Naive thymus-derived CD4-positive, alpha-beta T cell (primary cell): ENCODE results near the gene TBX6. TPM values are rescaled to one million over a fixed set of nuclear protein-coding genes. Genes with fewer than 3 reads are reported as not detected.

Source experiments
- ATAC-seq: fragments of 150-1000 bp; cut with Tn5 transposase; 2 replicates; pipeline ENCODE4 v1.10.0; 2021; ENCODE audit warnings: mild to moderate bottlenecking, moderate library complexity
- CTCF ChIA-PET: fragments of 350-600 bp; sonication (Branson Sonifier 250); formaldehyde crosslinking; loops from one replicate; lab custom pipeline; 2021; ENCODE audit warnings: antibody characterized with exemption; lab: Charles Lee
- POLR2A ChIA-PET: fragments of 350-600 bp; sonication (Branson Sonifier 250); formaldehyde crosslinking; loops from one replicate; lab custom pipeline; 2021; ENCODE audit warnings: antibody characterized with exemption, inconsistent platforms; lab: Charles Lee
- DNase-seq, 9 donors: peaks; one replicate each; pipeline versions ENCODE4 v3.0.0 to v3.0.0-alpha.2; 2020 to 2022; ENCODE audit warnings: mixed read lengths in 1 of 9
- H3K27ac ChIP-seq: one replicate; pipeline ENCODE4 v1.7.0; 2013; ENCODE audit warnings: mild to moderate bottlenecking, low read depth, low read length, moderate library complexity
- H3K27me3 ChIP-seq, 2 donors: one replicate each; pipeline ENCODE4 v1.7.0; 2013; ENCODE audit warnings: low read length in 2 of 2, mild to moderate bottlenecking in 2 of 2, moderate library complexity in 2 of 2; ENCODE audit not compliant: control insufficient read depth in 2 of 2, insufficient read depth in 2 of 2
- H3K36me3 ChIP-seq, 3 experiments: 1 replicate in 2 of 3; 2 replicates in 1 of 3; pipeline ENCODE4 v1.7.0; 2013; ENCODE audit warnings: low read length in 3 of 3, mild to moderate bottlenecking in 3 of 3, moderate library complexity in 1 of 3; ENCODE audit not compliant: insufficient read depth in 3 of 3, control insufficient read depth in 2 of 3
- H3K4me1 ChIP-seq, 2 donors: one replicate each; pipeline ENCODE4 v1.7.0; 2013; ENCODE audit warnings: low read length in 2 of 2, mild to moderate bottlenecking in 2 of 2, moderate library complexity in 1 of 2; ENCODE audit not compliant: control insufficient read depth in 2 of 2, insufficient read depth in 2 of 2
- H3K4me3 ChIP-seq: 2 replicates; pipeline ENCODE4 v1.7.0; 2013; ENCODE audit warnings: mild to moderate bottlenecking, low read length
- H3K9me3 ChIP-seq, 3 experiments: 1 replicate in 2 of 3; 2 replicates in 1 of 3; pipeline ENCODE4 v1.7.0; 2013; ENCODE audit warnings: low read length in 3 of 3; ENCODE audit not compliant: control insufficient read depth in 2 of 3
- H3K27ac Mint-ChIP-seq, 9 donors: one replicate each; pipeline ENCODE4 v1.8.0; 2020 to 2022; ENCODE audit warnings: mixed read lengths in 9 of 9, mild to moderate bottlenecking in 8 of 9, moderate library complexity in 5 of 9, inconsistent platforms in 2 of 9
- H3K27me3 Mint-ChIP-seq, 5 donors: one replicate each; pipeline ENCODE4 v1.8.0; 2021 to 2022; ENCODE audit warnings: mixed read lengths in 5 of 5, mild to moderate bottlenecking in 1 of 5
- H3K36me3 Mint-ChIP-seq, 5 donors: one replicate each; pipeline ENCODE4 v1.8.0; 2020 to 2022; ENCODE audit warnings: mixed read lengths in 5 of 5, mild to moderate bottlenecking in 3 of 5, inconsistent platforms in 1 of 5
- H3K4me1 Mint-ChIP-seq, 7 donors: one replicate each; pipeline ENCODE4 v1.8.0; 2020 to 2022; ENCODE audit warnings: mixed read lengths in 7 of 7, mild to moderate bottlenecking in 3 of 7, inconsistent platforms in 1 of 7
- H3K4me3 Mint-ChIP-seq, 10 donors: one replicate each; pipeline ENCODE4 v1.8.0; 2020 to 2022; ENCODE audit warnings: mild to moderate bottlenecking in 10 of 10, mixed read lengths in 10 of 10, moderate library complexity in 6 of 10, inconsistent platforms in 2 of 10
- H3K9me3 Mint-ChIP-seq, 11 donors: one replicate each; pipeline ENCODE4 v1.8.0; 2020 to 2022; ENCODE audit warnings: mixed read lengths in 11 of 11, mild to moderate bottlenecking in 4 of 11, inconsistent platforms in 1 of 11, moderate library complexity in 1 of 11
- intact Hi-C, 2 donors: fragments of 100-400 bp; cut with micrococcal nuclease; formaldehyde crosslinking; loops; one replicate each; pipeline ENCODE4 v1.15.1; 2023
- polyA plus RNA-seq, 2 donors: library from polyadenylated mRNA; unstranded; fragments of 300-500 nt; fragmentation: Illumina TruSeq; gene quantifications; one replicate each; pipeline ENCODE4 v1.2.3, GENCODE V29; 2021
- total RNA-seq, 6 experiments: library from RNA in 5 of 6; stranded (reverse) in 5 of 6; gene quantifications; 1 replicate in 5 of 6; 2 replicates in 1 of 6; pipeline ENCODE4 v1.2.3 and lab custom pipeline; 2021 to 2026

TBX6 gene
- total and polyA plus RNA-seq, 7 experiments from 2014 or later = 0.38 to 3.3 (median 1.6) TPM; not detected in 1

GRCh38 chr16:30112197-30113030, 20.7 kb upstream of the TBX6 start:
- Mint-ChIP-seq H3K36me3 (peaks cover 0 to 25% (median 7%) of the 10 kb centered on the region in 5 donors), H3K4me1 (peaks cover 6 to 15% (median 11%) of the 10 kb centered on the region in 7 donors), H3K27me3 (no peaks in the 10 kb centered on the region), H3K4me3 (no peak overlapping the region), H3K9me3 (peaks cover 0 to 2% (median 0%) of the 10 kb centered on the region in 11 donors), H3K27ac (peak overlapping the region in 2 of 9 donors; percentile 12 to 38)
- H3K4me1 ChIP-seq = no peaks in the 10 kb centered on the region
- H3K36me3 ChIP-seq = peaks cover 0 to 62% (median 8%) of the 10 kb centered on the region in 3 experiments
- H3K27me3 ChIP-seq = no peaks in the 10 kb centered on the region
- intact Hi-C loops = loop anchor here in 1 of 2 donors (1.0 kb wide), 2 partner anchors 44 to 297 kb away; no protein-coding TSS in a partner anchor
- ChIA-PET POLR2A (interaction anchor here (1.2 to 12.0 kb wide), 5 partner anchors 8 to 72 kb away, joined by 3 to 116 read pairs (median 7); partner anchors contain the start of genes CORO1A and TBX6), CTCF (interaction anchor here (0.7 to 1.4 kb wide), 8 partner anchors 9 to 516 kb away, joined by 3 to 5 read pairs (median 3); partner anchors contain the start of gene CORO1A)
- DNase-seq (peak in 7 of 9 donors; percentile 31 to 76 (median 35)), ATAC-seq (peak; percentile 60)
- no peak overlapping the region for H3K27ac ChIP-seq
- H3K4me3 ChIP-seq = no peak overlapping the region
- H3K9me3 ChIP-seq = no peaks in the 10 kb centered on the region

GRCh38 chr16:30110661-30111060, 18.9 kb upstream of the TBX6 start:
- DNase-seq (no peak), ATAC-seq (no peak)
- no peaks in the 10 kb centered on the region for H3K27me3 ChIP-seq
- Mint-ChIP-seq H3K4me3 (no peak overlapping the region), H3K4me1 (peaks cover 6 to 14% (median 12%) of the 10 kb centered on the region in 7 donors), H3K27me3 (no peaks in the 10 kb centered on the region), H3K9me3 (peaks cover 0 to 2% (median 0%) of the 10 kb centered on the region in 11 donors), H3K36me3 (peaks cover 0 to 31% (median 7%) of the 10 kb centered on the region in 5 donors), H3K27ac (peak overlapping the region in 1 of 9 donors; percentile 51)
- H3K36me3 ChIP-seq = peaks cover 0 to 49% (median 0%) of the 10 kb centered on the region in 3 experiments
- H3K27ac ChIP-seq = no peak overlapping the region
- H3K4me1 ChIP-seq = no peaks in the 10 kb centered on the region
- intact Hi-C loops = no loop called here
- CTCF ChIA-PET = interaction anchor here (1.6 kb wide), 1 partner anchor 20 kb away, joined by 5 read pairs; the partner anchor contains the start of gene TBX6
- no peak overlapping the region for H3K4me3 ChIP-seq
- POLR2A ChIA-PET = interaction anchor here (3.8 to 12.0 kb wide), 2 partner anchors 19 to 74 kb away, joined by 18 to 116 read pairs; partner anchors contain the start of genes CORO1A and TBX6
- H3K9me3 ChIP-seq = no peaks in the 10 kb centered on the region

GRCh38 chr16:30108059-30108850, 16.5 kb upstream of the TBX6 start:
- H3K4me1 ChIP-seq = no peaks in the 10 kb centered on the region
- Mint-ChIP-seq H3K4me1 (peaks cover 0 to 6% (median 3%) of the 10 kb centered on the region in 7 donors), H3K36me3 (peaks cover 5 to 49% (median 16%) of the 10 kb centered on the region in 5 donors), H3K27ac (no peak overlapping the region), H3K27me3 (no peaks in the 10 kb centered on the region), H3K4me3 (no peak overlapping the region), H3K9me3 (peaks cover 0 to 5% (median 0%) of the 10 kb centered on the region in 11 donors)
- H3K9me3 ChIP-seq = no peaks in the 10 kb centered on the region
- intact Hi-C loops = no loop called here
- DNase-seq (no peak), ATAC-seq (no peak)
- no peak overlapping the region for H3K27ac ChIP-seq
- POLR2A ChIA-PET = interaction anchor here (0.6 to 1.2 kb wide), 3 partner anchors 53 to 359 kb away, joined by 3 read pairs; no protein-coding TSS in a partner anchor
- H3K36me3 ChIP-seq = peaks cover 0 to 48% (median 0%) of the 10 kb centered on the region in 3 experiments
- CTCF ChIA-PET = no interaction called here
- no peaks in the 10 kb centered on the region for H3K27me3 ChIP-seq
- no peak overlapping the region for H3K4me3 ChIP-seq

GRCh38 chr16:30104492-30104891, 12.8 kb upstream of the TBX6 start:
- Histone ChIP-seq H3K4me1 (no peaks in the 10 kb centered on the region), H3K27ac (no peak overlapping the region), H3K36me3 (peaks cover 0 to 28% (median 0%) of the 10 kb centered on the region in 3 experiments), H3K27me3 (no peaks in the 10 kb centered on the region), H3K4me3 (no peak overlapping the region), H3K9me3 (no peaks in the 10 kb centered on the region)
- H3K4me3 Mint-ChIP-seq = no peak overlapping the region
- ATAC-seq (no peak), DNase-seq (no peak)
- H3K27me3 Mint-ChIP-seq = no peaks in the 10 kb centered on the region
- H3K4me1 Mint-ChIP-seq = peaks cover 0 to 3% (median 0%) of the 10 kb centered on the region in 7 donors
- peaks cover 5 to 40% (median 21%) of the 10 kb centered on the region in 5 donors for H3K36me3 Mint-ChIP-seq
- POLR2A ChIA-PET = interaction anchor here (0.9 kb wide), 1 partner anchor 81 kb away, joined by 3 read pairs; no protein-coding TSS in a partner anchor
- H3K9me3 Mint-ChIP-seq = peaks cover 0 to 21% (median 3%) of the 10 kb centered on the region in 11 donors
- CTCF ChIA-PET = no interaction called here
- intact Hi-C loops = no loop called here
- H3K27ac Mint-ChIP-seq = peak overlapping the region in 1 of 9 donors; percentile 57

- Histone ChIP-seq H3K4me3 (no peak overlapping the region), H3K27ac (no peak overlapping the region), H3K36me3 (peaks cover 0 to 28% (median 0%) of the 10 kb centered on the region in 3 experiments), H3K27me3 (no peaks in the 10 kb centered on the region), H3K9me3 (no peaks in the 10 kb centered on the region), H3K4me1 (no peaks in the 10 kb centered on the region)
- intact Hi-C loops = no loop called here
- Mint-ChIP-seq H3K4me3 (no peak overlapping the region), H3K4me1 (peaks cover 0 to 3% (median 0%) of the 10 kb centered on the region in 7 donors), H3K9me3 (peaks cover 0 to 22% (median 5%) of the 10 kb centered on the region in 11 donors), H3K27me3 (no peaks in the 10 kb centered on the region), H3K27ac (peak overlapping the region in 3 of 9 donors; percentile 28 to 57 (median 28)), H3K36me3 (peaks cover 5 to 40% (median 21%) of the 10 kb centered on the region in 5 donors)
- no peak for DNase-seq
- CTCF ChIA-PET = interaction anchor here (1.0 kb wide), 1 partner anchor 12 kb away, joined by 6 read pairs; the partner anchor contains the start of gene TBX6
- POLR2A ChIA-PET = interaction anchor here (0.6 to 0.9 kb wide), 2 partner anchors 69 to 81 kb away, joined by 3 to 4 read pairs; no protein-coding TSS in a partner anchor
- ATAC-seq = no peak
These were observed 12.4 kb upstream of the TBX6 start for GRCh38 chr16:30104090-30104489.
